Peyer's patch (tissue), 4 donors: ENCODE results near the gene FILIP1.

Source experiments
- POLR2A ChIP-seq, 2 donors: fragments of 450-650 bp; IDR thresholded peaks; one replicate each; pipeline ENCODE4 v1.5.1; 2017; ENCODE audit warnings: antibody characterized with exemption in 2 of 2, mild to moderate bottlenecking in 2 of 2, moderate library complexity in 2 of 2
- TF ChIP-seq, protein P1 (sequence below), 6 experiments: fragments of 450-650 bp in 4 of 6; fragments of 200-600 bp in 2 of 6; sonication (generic) in 1 of 6; IDR thresholded peaks; one replicate each; pipeline ENCODE4 v1.5.1; 2017 to 2019; ENCODE audit warnings: antibody characterized with exemption in 6 of 6, mild to moderate bottlenecking in 3 of 6, moderate library complexity in 1 of 6

DNA sequence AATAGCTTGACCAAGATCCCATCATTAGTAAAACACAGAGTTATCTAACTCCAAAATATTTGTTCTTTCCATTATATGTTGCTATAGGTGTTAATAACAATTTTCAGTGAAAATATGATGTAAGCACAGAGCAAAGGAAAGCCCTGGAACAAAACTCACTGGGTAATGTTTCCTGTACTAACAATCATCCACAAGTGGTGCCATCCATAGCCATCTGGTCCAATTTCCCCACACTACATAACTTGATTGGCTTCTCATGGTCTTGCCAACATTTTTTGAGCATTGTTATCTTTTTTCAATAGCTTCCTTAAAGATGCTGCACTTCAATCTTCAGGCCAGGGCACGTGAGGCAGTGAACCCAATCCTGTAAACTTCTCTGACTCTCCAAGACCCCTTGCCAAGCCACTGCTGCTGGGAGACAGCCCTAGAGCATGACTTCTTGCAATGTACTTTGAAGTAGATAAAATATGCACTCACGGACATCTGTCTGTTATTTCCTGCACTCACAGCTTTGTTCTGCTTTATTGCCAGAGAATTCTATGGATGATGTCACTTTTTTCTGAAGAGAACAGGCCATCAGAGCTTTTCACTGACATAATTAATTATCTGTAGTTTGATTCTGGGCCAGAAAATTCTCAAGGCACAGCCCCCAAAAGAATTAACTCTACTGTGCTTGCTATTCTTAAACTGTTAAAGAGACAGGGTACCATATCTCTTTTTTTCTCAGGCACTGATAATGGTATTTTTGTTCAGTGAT lies 111.5 kb downstream of the FILIP1 start:
- TF ChIP-seq, protein P1, sequence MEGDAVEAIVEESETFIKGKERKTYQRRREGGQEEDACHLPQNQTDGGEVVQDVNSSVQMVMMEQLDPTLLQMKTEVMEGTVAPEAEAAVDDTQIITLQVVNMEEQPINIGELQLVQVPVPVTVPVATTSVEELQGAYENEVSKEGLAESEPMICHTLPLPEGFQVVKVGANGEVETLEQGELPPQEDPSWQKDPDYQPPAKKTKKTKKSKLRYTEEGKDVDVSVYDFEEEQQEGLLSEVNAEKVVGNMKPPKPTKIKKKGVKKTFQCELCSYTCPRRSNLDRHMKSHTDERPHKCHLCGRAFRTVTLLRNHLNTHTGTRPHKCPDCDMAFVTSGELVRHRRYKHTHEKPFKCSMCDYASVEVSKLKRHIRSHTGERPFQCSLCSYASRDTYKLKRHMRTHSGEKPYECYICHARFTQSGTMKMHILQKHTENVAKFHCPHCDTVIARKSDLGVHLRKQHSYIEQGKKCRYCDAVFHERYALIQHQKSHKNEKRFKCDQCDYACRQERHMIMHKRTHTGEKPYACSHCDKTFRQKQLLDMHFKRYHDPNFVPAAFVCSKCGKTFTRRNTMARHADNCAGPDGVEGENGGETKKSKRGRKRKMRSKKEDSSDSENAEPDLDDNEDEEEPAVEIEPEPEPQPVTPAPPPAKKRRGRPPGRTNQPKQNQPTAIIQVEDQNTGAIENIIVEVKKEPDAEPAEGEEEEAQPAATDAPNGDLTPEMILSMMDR (IDR thresholded peaks at IDR 0.05), result no peak
- no peak for TF ChIP-seq POLR2A (IDR thresholded peaks at IDR 0.05)
